Measurements from ENCODE around the gene GBP2. TPM values are rescaled to one million over a fixed set of nuclear protein-coding genes. Genes with fewer than 3 reads are reported as not detected.
"Not testable (repeated sequence)": the region's sequence is repeated elsewhere in the genome, so short reads cannot be mapped to it uniquely, and the experiment has no call there.

Gene GBP2
- total RNA-seq, 4 donors from 2014 or later, result 13.7 to 77.5 (median 56.1) TPM

DNA sequence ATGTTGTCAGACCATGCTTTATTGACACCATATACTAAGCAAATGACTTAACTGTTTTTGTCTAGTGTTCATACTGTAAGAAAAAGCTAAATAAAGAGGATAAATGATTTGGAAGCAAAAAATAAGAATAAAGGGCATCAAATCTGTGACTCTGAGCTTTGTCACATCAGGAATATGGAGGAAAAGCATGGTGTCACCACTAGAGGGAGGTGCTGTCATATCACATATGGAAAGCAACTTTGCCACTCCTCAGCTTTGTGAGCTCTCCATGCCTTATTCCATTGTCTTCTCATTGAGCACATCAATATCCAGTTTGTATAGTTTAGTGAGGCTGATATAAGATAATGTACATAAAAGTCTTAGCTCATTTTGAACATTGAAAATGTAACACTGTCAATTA, 40.1 kb downstream of the GBP2 start:
- Histone ChIP-seq H3K27me3 (no peaks in the 10 kb centered on the region), H3K4me1 (no peaks in the 10 kb centered on the region), H3K27ac (no peak overlapping the region), H3K9me3 (no peaks in the 10 kb centered on the region), H3K36me3 (no peaks in the 10 kb centered on the region), H3K4me3 (no peak overlapping the region)
- in situ Hi-C loops (cut with MboI; ENCODE audit: low pct_ligation_motif_present in 1 of 4, low pct_unique_long_range_greater_than_20kb in 1 of 4, low sequenced_read_pairs in 3 of 4), result loop anchor here in 1 of 4 donors (25.0 kb wide), 1 partner anchor 277 kb away; the partner anchor contains the start of gene GBP6
- DNase-seq, result peak; percentile 20
- intact Hi-C loops (cut with DNase I; ENCODE audit: low total_unique reads), result no loop called here
- TF ChIP-seq, protein P1, sequence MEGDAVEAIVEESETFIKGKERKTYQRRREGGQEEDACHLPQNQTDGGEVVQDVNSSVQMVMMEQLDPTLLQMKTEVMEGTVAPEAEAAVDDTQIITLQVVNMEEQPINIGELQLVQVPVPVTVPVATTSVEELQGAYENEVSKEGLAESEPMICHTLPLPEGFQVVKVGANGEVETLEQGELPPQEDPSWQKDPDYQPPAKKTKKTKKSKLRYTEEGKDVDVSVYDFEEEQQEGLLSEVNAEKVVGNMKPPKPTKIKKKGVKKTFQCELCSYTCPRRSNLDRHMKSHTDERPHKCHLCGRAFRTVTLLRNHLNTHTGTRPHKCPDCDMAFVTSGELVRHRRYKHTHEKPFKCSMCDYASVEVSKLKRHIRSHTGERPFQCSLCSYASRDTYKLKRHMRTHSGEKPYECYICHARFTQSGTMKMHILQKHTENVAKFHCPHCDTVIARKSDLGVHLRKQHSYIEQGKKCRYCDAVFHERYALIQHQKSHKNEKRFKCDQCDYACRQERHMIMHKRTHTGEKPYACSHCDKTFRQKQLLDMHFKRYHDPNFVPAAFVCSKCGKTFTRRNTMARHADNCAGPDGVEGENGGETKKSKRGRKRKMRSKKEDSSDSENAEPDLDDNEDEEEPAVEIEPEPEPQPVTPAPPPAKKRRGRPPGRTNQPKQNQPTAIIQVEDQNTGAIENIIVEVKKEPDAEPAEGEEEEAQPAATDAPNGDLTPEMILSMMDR (IDR thresholded peaks at IDR 0.05), result peak in 3 of 5 experiments; percentile 51 to 58 (median 52)
- no peak for TF ChIP-seq EP300 (IDR thresholded peaks at IDR 0.05; ENCODE audit: low read depth)

DNA sequence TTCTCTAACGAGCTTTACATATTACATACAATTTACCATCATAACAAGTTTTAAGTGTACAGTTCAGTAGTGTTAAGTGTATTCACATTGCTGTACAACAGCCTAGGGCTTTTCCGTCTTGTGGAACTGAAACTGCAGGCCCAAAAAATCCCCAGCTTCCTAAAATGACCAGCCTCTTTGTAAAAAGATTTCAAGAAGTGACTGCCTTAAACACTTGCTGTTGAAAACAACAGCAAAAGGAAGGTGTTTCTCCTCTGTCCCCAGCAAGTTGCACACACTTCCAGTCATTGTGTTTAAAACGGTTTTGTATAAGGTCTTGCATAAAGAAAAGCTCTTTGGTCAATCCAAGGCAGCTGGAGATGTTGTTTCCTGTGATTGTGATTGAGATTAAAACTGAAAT, 44.9 kb downstream of the GBP2 start:
- H3K4me1 ChIP-seq, result no peaks in the 10 kb centered on the region
- no peak for DNase-seq
- H3K36me3 ChIP-seq, result no peaks in the 10 kb centered on the region
- TF ChIP-seq EP300 (IDR thresholded peaks at IDR 0.05; ENCODE audit: low read depth), result no peak
- TF ChIP-seq POLR2A (IDR thresholded peaks at IDR 0.05), result no peak
- WGBS, 2 donors (ENCODE audit: low coverage in 1 of 2), result 64 to 72% methylated on average over 3 of the region's 3 CpGs
- H3K4me3 ChIP-seq, result no peak overlapping the region
- in situ Hi-C loops (cut with MboI; ENCODE audit: low pct_ligation_motif_present in 1 of 4, low pct_unique_long_range_greater_than_20kb in 1 of 4, low sequenced_read_pairs in 3 of 4) (loop anchor here in 1 of 4 donors (25.0 kb wide), 1 partner anchor 281 kb away; the partner anchor contains the start of gene GBP6), intact Hi-C loops (cut with DNase I; ENCODE audit: low total_unique reads) (no loop called here)
- peaks cover 0 to 6% of the 10 kb centered on the region in 2 donors for H3K9me3 ChIP-seq
- H3K27me3 ChIP-seq, result no peaks in the 10 kb centered on the region
- H3K27ac ChIP-seq, result no peak overlapping the region

DNA sequence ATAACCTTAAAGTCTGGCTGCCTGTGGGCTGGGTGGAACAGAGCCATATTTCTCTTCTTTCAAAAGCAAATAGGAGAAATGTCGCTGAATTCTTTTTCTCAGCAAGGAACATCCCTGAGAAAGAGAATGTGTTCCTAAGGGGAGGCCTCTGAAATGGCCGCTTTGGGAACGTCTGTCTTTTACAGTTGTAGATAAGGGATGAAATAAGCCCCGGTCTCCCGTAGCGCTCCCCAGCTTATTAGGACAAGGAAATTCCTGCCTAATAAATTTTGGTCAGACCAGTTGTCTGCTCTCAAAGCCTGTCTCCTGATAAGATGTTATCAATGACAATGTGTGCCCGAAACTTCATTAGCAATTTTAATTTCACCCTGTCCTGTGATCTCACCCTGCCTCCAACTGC, 45.8 kb downstream of the GBP2 start:
- H3K9me3 ChIP-seq; intact Hi-C loops (cut with DNase I; ENCODE audit: low total_unique reads); H3K36me3 ChIP-seq; DNase-seq; H3K27me3 ChIP-seq; H3K4me1 ChIP-seq; H3K27ac ChIP-seq; H3K4me3 ChIP-seq: not testable (repeated sequence)
- WGBS, 2 donors (ENCODE audit: low coverage in 1 of 2), result 85 to 94% methylated on average over 4 to 7 of the region's 7 CpGs
- in situ Hi-C loops (cut with MboI; ENCODE audit: low pct_ligation_motif_present in 1 of 4, low pct_unique_long_range_greater_than_20kb in 1 of 4, low sequenced_read_pairs in 3 of 4), result loop anchor here in 1 of 4 donors (25.0 kb wide), 1 partner anchor 282 kb away; the partner anchor contains the start of gene GBP6

DNA sequence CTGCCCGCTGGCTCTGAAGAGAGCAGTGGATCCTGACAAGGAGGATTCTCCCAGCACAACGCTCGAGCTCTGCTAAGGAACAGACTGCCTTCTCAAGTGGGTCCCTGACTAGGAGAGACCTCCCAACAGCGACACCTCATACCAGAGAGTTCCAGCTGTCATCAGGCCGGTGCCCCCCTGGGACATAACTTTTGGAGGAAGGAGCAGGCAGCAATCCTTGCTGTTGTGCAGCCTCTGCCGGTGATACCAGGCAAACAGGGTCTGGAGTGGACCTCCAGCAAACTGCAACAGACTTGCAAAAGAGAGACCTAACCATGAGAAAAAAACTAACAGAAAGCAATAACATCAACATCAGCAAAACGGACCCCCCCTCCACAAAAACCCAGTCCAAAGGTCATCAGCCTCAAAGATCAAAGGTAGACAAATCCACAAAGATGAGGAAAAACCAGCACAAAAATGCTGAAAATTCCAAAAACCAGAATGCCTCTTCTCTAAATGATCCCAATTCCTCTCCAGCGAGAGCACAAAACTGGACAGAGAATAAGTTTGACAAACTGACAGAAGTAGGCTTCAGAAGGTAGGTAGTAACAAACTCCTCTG, 53.3 kb downstream of the GBP2 start:
- H3K36me3 ChIP-seq; H3K4me1 ChIP-seq; in situ Hi-C loops (cut with MboI; ENCODE audit: low pct_ligation_motif_present in 1 of 4, low pct_unique_long_range_greater_than_20kb in 1 of 4, low sequenced_read_pairs in 3 of 4); H3K9me3 ChIP-seq; H3K27me3 ChIP-seq; H3K4me3 ChIP-seq; intact Hi-C loops (cut with DNase I; ENCODE audit: low total_unique reads); DNase-seq; H3K27ac ChIP-seq: not testable (repeated sequence)
- 75 to 100% methylated on average over 1 to 8 of the region's 8 CpGs for WGBS, 2 donors (ENCODE audit: low coverage in 1 of 2)

DNA sequence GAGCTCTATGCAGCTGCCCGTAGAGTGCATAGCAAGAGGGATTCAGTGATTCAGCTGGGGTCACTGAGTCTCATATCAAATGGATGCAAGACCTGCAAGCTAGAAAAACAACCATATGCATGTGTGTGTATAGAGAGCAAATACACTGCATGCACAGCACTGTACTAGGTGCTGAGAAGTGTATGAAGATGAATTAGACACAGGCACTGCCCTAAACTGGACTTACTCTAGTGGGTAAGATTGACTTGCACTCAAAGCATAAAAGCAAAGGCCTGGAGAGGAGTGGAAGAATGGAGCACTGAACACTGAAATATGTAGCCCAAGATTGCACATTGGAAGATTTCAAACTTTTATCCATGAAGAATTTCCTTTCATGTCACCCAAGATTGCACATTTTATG, 55.4 kb downstream of the GBP2 start:
- intact Hi-C loops (cut with DNase I; ENCODE audit: low total_unique reads) (no loop called here), in situ Hi-C loops (cut with MboI; ENCODE audit: low pct_ligation_motif_present in 1 of 4, low pct_unique_long_range_greater_than_20kb in 1 of 4, low sequenced_read_pairs in 3 of 4) (no loop called here)
- TF ChIP-seq, protein P1 (IDR thresholded peaks at IDR 0.05), result no peak
- Histone ChIP-seq H3K27me3 (no peaks in the 10 kb centered on the region), H3K4me1 (peaks cover 0 to 6% (median 1%) of the 10 kb centered on the region in 4 donors), H3K36me3 (no peaks in the 10 kb centered on the region), H3K4me3 (peak overlapping the region in 1 of 4 donors; percentile 37), H3K9me3 (no peaks in the 10 kb centered on the region), H3K27ac (peak overlapping the region in 3 of 4 donors; percentile 4 to 54 (median 49))
- 72 to 100% methylated on average over 1 of the region's 1 CpG for WGBS, 2 donors (ENCODE audit: low coverage in 1 of 2)
- no peak for DNase-seq

DNA sequence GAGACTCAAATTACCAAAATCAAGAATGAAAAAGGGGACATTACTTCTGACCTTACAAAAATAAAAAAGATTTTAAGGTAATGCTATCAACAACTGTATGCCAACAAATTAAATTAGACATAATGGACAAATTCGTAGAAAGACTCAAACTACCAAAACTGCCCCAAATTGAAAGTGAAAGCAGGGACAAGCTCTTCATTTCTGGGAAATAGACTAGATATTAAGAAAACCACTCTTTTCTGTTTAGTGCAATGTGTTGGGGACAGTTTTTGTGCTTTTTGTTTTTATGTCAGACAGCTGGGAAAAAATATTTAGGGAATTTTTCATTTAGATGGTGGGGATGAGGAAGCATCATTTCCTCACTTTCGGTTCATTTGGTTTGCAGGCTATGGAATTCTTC, 56.0 kb downstream of the GBP2 start:
- peak overlapping the region in 2 of 4 donors; percentile 14 to 37 for H3K4me3 ChIP-seq
- peak overlapping the region in 3 of 4 donors; percentile 4 to 54 (median 49) for H3K27ac ChIP-seq
- in situ Hi-C loops (cut with MboI; ENCODE audit: low pct_ligation_motif_present in 1 of 4, low pct_unique_long_range_greater_than_20kb in 1 of 4, low sequenced_read_pairs in 3 of 4) (no loop called here), intact Hi-C loops (cut with DNase I; ENCODE audit: low total_unique reads) (no loop called here)
- H3K36me3 ChIP-seq, result no peaks in the 10 kb centered on the region
- 58 to 65% methylated on average over 2 of the region's 2 CpGs for WGBS, 2 donors (ENCODE audit: low coverage in 1 of 2)
- H3K27me3 ChIP-seq, result no peaks in the 10 kb centered on the region
- H3K4me1 ChIP-seq, result peaks cover 0 to 6% (median 2%) of the 10 kb centered on the region in 4 donors
- TF ChIP-seq POLR2A (IDR thresholded peaks at IDR 0.05), result no peak
- TF ChIP-seq POLR2AphosphoS5 (IDR thresholded peaks at IDR 0.05), result no peak
- TF ChIP-seq EP300 (IDR thresholded peaks at IDR 0.05; ENCODE audit: low read depth), result no peak
- TF ChIP-seq, protein P1 (IDR thresholded peaks at IDR 0.05), result no peak
- no peaks in the 10 kb centered on the region for H3K9me3 ChIP-seq
- DNase-seq, result no peak

Data from transverse colon (tissue), 4 donors.